OCI-LY3 (cell line): ENCODE data around the gene THEM5.

Source experiments
- EZH2phosphoT487 ChIP-seq: fragments of 200-600 bp; shearing (Covaris generic); IDR thresholded peaks from 2 replicates; pipeline ENCODE4 v1.6.1; 2018; ENCODE audit warnings: antibody characterized with exemption, mixed run types, low read depth
- TF ChIP-seq, protein P1 (sequence below): fragments of 200-600, 300-600 bp; sonication (generic); IDR thresholded peaks from 2 replicates; pipeline ENCODE4 v1.5.1; 2014; ENCODE audit warnings: antibody characterized with exemption, low read length, low read depth

DNA sequence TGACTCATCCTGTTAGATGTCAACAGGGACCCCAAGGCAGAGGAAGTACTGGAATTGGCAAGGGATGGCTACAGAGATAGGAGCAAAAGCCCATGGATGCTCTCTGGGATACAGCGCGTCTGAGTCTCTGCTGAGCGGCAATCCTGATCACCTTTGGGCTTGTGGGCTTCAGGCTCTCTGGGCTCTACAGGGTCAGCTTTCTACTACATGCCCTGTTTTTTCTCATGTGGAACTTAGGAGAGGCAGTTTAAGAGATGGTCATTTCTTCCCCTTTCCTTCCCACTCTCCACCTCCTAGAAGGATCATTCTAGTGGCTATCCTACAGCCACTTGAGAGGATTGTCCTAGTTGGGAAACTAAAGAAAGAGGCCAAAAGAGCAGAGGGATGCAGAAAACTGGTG is 49.6 kb downstream of the THEM5 start:
- TF ChIP-seq, protein P1, sequence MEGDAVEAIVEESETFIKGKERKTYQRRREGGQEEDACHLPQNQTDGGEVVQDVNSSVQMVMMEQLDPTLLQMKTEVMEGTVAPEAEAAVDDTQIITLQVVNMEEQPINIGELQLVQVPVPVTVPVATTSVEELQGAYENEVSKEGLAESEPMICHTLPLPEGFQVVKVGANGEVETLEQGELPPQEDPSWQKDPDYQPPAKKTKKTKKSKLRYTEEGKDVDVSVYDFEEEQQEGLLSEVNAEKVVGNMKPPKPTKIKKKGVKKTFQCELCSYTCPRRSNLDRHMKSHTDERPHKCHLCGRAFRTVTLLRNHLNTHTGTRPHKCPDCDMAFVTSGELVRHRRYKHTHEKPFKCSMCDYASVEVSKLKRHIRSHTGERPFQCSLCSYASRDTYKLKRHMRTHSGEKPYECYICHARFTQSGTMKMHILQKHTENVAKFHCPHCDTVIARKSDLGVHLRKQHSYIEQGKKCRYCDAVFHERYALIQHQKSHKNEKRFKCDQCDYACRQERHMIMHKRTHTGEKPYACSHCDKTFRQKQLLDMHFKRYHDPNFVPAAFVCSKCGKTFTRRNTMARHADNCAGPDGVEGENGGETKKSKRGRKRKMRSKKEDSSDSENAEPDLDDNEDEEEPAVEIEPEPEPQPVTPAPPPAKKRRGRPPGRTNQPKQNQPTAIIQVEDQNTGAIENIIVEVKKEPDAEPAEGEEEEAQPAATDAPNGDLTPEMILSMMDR = no peak
- no peak for TF ChIP-seq EZH2phosphoT487
